Esophagus muscularis mucosa (tissue), 4 donors: ENCODE measurements around the gene TPSD1.

Experiments used
- CTCF ChIP-seq, 3 experiments: fragments of 200-600 bp in 2 of 3; fragments of 450-650 bp in 1 of 3; sonication (generic) in 2 of 3; IDR thresholded peaks; one replicate each; pipeline ENCODE4 v1.5.1; 2017 to 2019; ENCODE audit warnings: antibody characterized with exemption in 3 of 3, mild to moderate bottlenecking in 2 of 3, moderate library complexity in 1 of 3
- EP300 ChIP-seq: sonication (generic); formaldehyde crosslinking; IDR thresholded peaks from one replicate; pipeline ENCODE4 v1.6.1; 2017; ENCODE audit warnings: antibody characterized with exemption
- POLR2A ChIP-seq: fragments of 450-650 bp; IDR thresholded peaks from one replicate; pipeline ENCODE4 v1.6.1; 2017; ENCODE audit warnings: antibody characterized with exemption, moderate library complexity, mild to moderate bottlenecking, low read depth
- POLR2AphosphoS5 ChIP-seq, 2 donors: sonication (generic); formaldehyde crosslinking; IDR thresholded peaks; one replicate each; pipeline ENCODE4 v1.6.1; 2017; ENCODE audit warnings: antibody characterized with exemption in 2 of 2

- TF ChIP-seq CTCF (IDR thresholded peaks at IDR 0.05): no peak
- TF ChIP-seq POLR2A: no peak
- TF ChIP-seq POLR2AphosphoS5 (IDR thresholded peaks at IDR 0.05): no peak
- TF ChIP-seq EP300: no peak
These were observed 17.9 kb downstream of the TPSD1 start for GRCh38 chr16:1273816-1274215.
